B cell (primary cell): ENCODE data around the gene IYD. TPM values are rescaled to one million over a fixed set of nuclear protein-coding genes. Genes with fewer than 3 reads are reported as not detected.

Source experiments
- ATAC-seq: fragments of 200-7000 bp; cut with Tn5 transposase; one replicate; pipeline ENCODE4 v1.10.0; 2021; ENCODE audit warnings: low read depth, mild to moderate bottlenecking, moderate number of reproducible peaks, moderate library complexity
- CTCF ChIA-PET: fragments of 350-600 bp; sonication (Branson Sonifier 250); formaldehyde crosslinking; loops from one replicate; lab custom pipeline; 2021; ENCODE audit warnings: antibody characterized with exemption, inconsistent platforms; lab: Charles Lee
- POLR2A ChIA-PET: fragments of 350-600 bp; sonication (Branson Sonifier 250); formaldehyde crosslinking; loops from one replicate; lab custom pipeline; 2021; ENCODE audit warnings: antibody characterized with exemption; lab: Charles Lee
- DNase-seq: peaks from one replicate; pipeline ENCODE4 v3.0.0; 2013
- H2AFZ ChIP-seq: 2 replicates; pipeline ENCODE4 v1.6.1; 2012; ENCODE audit warnings: mild to moderate bottlenecking, low read depth, low read length; ENCODE audit not compliant: insufficient read depth, poor library complexity, severe bottlenecking
- H3K27ac ChIP-seq, 2 donors: 1 replicate in 1 of 2; 2 replicates in 1 of 2; pipeline ENCODE4 v1.5.1; 2012 to 2013; ENCODE audit warnings: low read length in 2 of 2, mild to moderate bottlenecking in 2 of 2, moderate library complexity in 1 of 2
- H3K27me3 ChIP-seq, 4 experiments: fragments of 200-600 bp in 1 of 4; sonication (generic) in 1 of 4; replicated peaks in 1 of 4; 1 replicate in 2 of 4; 2 replicates in 2 of 4; pipeline versions ENCODE4 v1.6.1 to v1.7.0; 2013 to 2016; ENCODE audit warnings: low read length in 3 of 4, mild to moderate bottlenecking in 2 of 4, mixed read lengths in 1 of 4, moderate library complexity in 1 of 4; ENCODE audit not compliant: insufficient read depth in 4 of 4, control insufficient read depth in 3 of 4; ENCODE audit errors: control extremely low read depth in 1 of 4
- H3K36me3 ChIP-seq, 2 experiments: replicated peaks in 1 of 2; 1 replicate in 1 of 2; 2 replicates in 1 of 2; pipeline versions ENCODE4 v1.6.1 to v1.7.1; 2013; ENCODE audit warnings: low read length in 1 of 2; ENCODE audit not compliant: insufficient read depth in 2 of 2, control insufficient read depth in 1 of 2; ENCODE audit errors: control extremely low read depth in 1 of 2, extremely low read depth in 1 of 2
- H3K4me1 ChIP-seq, 2 donors: fragments of 200-600 bp in 1 of 2; sonication (generic) in 1 of 2; 1 replicate in 1 of 2; 2 replicates in 1 of 2; pipeline versions ENCODE4 v1.5.1 to v1.6.1; 2013 to 2017; ENCODE audit warnings: low read length in 2 of 2; ENCODE audit not compliant: control insufficient read depth in 2 of 2, insufficient read depth in 2 of 2
- H3K4me2 ChIP-seq: replicated peaks from 2 replicates; pipeline ENCODE3; 2012; ENCODE audit warnings: mild to moderate bottlenecking, low read depth, low read length; ENCODE audit not compliant: poor library complexity, severe bottlenecking
- H3K4me3 ChIP-seq, 5 experiments: fragments of 200-600 bp in 1 of 5; sonication (generic) in 1 of 5; 1 replicate in 3 of 5; 2 replicates in 2 of 5; pipeline versions ENCODE4 v1.5.1 to v1.7.0; 2011 to 2016; ENCODE audit warnings: low read length in 4 of 5, mild to moderate bottlenecking in 4 of 5, low read depth in 2 of 5, control low read depth in 1 of 5, moderate library complexity in 1 of 5; ENCODE audit not compliant: insufficient read depth in 1 of 5; ENCODE audit errors: control extremely low read depth in 1 of 5, extremely low read depth in 1 of 5
- H3K79me2 ChIP-seq: fragments of 200-600 bp; sonication (generic); one replicate; pipeline ENCODE4 v1.6.0; 2016; ENCODE audit warnings: low read length; ENCODE audit not compliant: control insufficient read depth, insufficient read depth
- H3K9ac ChIP-seq: fragments of 200-600 bp; sonication (generic); 2 replicates; pipeline ENCODE4 v1.6.1; 2017; ENCODE audit warnings: mild to moderate bottlenecking, low read length, moderate library complexity
- H3K9me3 ChIP-seq, 3 donors: one replicate each; pipeline versions ENCODE4 v1.6.1 to v1.7.1; 2013; ENCODE audit warnings: low read length in 2 of 3; ENCODE audit not compliant: control insufficient read depth in 2 of 3, insufficient read depth in 1 of 3; ENCODE audit errors: control extremely low read depth in 1 of 3
- H4K20me1 ChIP-seq: 2 replicates; pipeline ENCODE4 v1.6.0; 2012; ENCODE audit warnings: mild to moderate bottlenecking, low read length; ENCODE audit not compliant: insufficient read depth, control insufficient read depth, poor library complexity, severe bottlenecking
- H3K27ac Mint-ChIP-seq: one replicate; pipeline ENCODE4 v1.8.0; 2021; ENCODE audit warnings: mixed read lengths
- H3K27me3 Mint-ChIP-seq: one replicate; pipeline ENCODE4 v1.8.0; 2021; ENCODE audit warnings: mixed read lengths
- H3K4me1 Mint-ChIP-seq: one replicate; pipeline ENCODE4 v1.8.0; 2021; ENCODE audit warnings: mixed read lengths
- H3K4me3 Mint-ChIP-seq: one replicate; pipeline ENCODE4 v1.8.0; 2021; ENCODE audit warnings: mixed read lengths
- H3K9me3 Mint-ChIP-seq: one replicate; pipeline ENCODE4 v1.8.0; 2022; ENCODE audit warnings: mixed read lengths; ENCODE audit not compliant: insufficient read depth
- EZH2 ChIP-seq: IDR thresholded peaks from 2 replicates; pipeline ENCODE4 v1.6.1; 2012; ENCODE audit warnings: borderline replicate concordance, low read depth, mild to moderate bottlenecking, moderate library complexity, low read length; ENCODE audit not compliant: insufficient read depth, poor library complexity, severe bottlenecking
- WGBS: methylation state at CpG from one replicate; pipeline ENCODE4 v1.1.5; 2013; ENCODE audit warnings: missing lambda C conversion rate; ENCODE audit not compliant: insufficient coverage; 5-methylcytosine and 5-hydroxymethylcytosine counted together
- intact Hi-C: fragments of 100-400 bp; cut with micrococcal nuclease; formaldehyde crosslinking; loops from one replicate; pipeline ENCODE4 v1.10.0; 2022
- polyA plus RNA-seq: library from polyadenylated mRNA; depleted of rRNA; stranded (reverse); fragments of >200 nt; gene quantifications from 2 replicates; pipeline ENCODE4 v1.2.3, GENCODE V29; 2012
- total RNA-seq, 2 donors: library from RNA; stranded (reverse); fragments of 120-200 nt in 1 of 2; gene quantifications; 1 replicate in 1 of 2; 2 replicates in 1 of 2; pipeline versions ENCODE4 v1.2.3 to v1.2.4, GENCODE V29; 2013 to 2022
- TF ChIP-seq, protein P1 (sequence below): fragments of 200-600 bp; IDR thresholded peaks from one replicate; pipeline ENCODE4 v1.8.0; 2022; ENCODE audit warnings: antibody characterized with exemption, mild to moderate bottlenecking

IYD gene
- total and polyA plus RNA-seq, 2 donors (not counting 1 experiment from before 2014, with no cell fraction given) = not detected

DNA sequence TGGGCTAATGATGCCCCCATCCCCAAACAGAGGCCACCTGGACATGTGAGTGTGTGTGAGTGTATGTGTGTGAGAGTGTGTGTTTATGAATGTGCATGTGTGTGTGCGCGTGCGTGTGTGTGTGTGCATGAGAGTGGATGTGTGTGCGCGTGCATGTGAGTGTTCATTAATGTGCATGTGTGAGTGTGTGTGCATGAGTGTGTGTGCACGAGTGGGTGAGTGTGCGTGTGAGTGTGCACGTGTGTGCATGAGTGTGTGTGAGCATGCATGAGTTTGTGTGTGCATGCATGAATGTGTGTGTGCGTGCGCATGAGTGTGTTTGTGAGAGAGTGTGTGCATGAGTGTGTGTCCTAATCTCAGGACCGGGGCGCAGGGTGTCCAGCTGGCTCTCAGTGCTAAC, 1.3 kb downstream of the IYD start:
- Histone ChIP-seq H3K27me3 (peaks cover 0 to 22% (median 5%) of the 10 kb centered on the region in 4 experiments), H3K4me1 (no peaks in the 10 kb centered on the region), H3K36me3 (no peaks in the 10 kb centered on the region), H3K9me3 (no peaks in the 10 kb centered on the region), H3K4me2 (no peak overlapping the region), H3K79me2 (no peaks in the 10 kb centered on the region), H2AFZ (no peak overlapping the region), H3K27ac (no peak overlapping the region), H3K4me3 (no peak overlapping the region), H3K9ac (no peak overlapping the region), H4K20me1 (no peaks in the 10 kb centered on the region)
- intact Hi-C loops = no loop called here
- CTCF ChIA-PET = no interaction called here
- Mint-ChIP-seq H3K4me1 (no peaks in the 10 kb centered on the region), H3K9me3 (no peaks in the 10 kb centered on the region), H3K27me3 (peaks cover 23% of the 10 kb centered on the region), H3K4me3 (no peak overlapping the region), H3K27ac (no peak overlapping the region)
- TF ChIP-seq EZH2 = no peak
- TF ChIP-seq, protein P1, sequence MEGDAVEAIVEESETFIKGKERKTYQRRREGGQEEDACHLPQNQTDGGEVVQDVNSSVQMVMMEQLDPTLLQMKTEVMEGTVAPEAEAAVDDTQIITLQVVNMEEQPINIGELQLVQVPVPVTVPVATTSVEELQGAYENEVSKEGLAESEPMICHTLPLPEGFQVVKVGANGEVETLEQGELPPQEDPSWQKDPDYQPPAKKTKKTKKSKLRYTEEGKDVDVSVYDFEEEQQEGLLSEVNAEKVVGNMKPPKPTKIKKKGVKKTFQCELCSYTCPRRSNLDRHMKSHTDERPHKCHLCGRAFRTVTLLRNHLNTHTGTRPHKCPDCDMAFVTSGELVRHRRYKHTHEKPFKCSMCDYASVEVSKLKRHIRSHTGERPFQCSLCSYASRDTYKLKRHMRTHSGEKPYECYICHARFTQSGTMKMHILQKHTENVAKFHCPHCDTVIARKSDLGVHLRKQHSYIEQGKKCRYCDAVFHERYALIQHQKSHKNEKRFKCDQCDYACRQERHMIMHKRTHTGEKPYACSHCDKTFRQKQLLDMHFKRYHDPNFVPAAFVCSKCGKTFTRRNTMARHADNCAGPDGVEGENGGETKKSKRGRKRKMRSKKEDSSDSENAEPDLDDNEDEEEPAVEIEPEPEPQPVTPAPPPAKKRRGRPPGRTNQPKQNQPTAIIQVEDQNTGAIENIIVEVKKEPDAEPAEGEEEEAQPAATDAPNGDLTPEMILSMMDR = no peak
- ATAC-seq = no peak
- POLR2A ChIA-PET = no interaction called here
- DNase-seq = no peak
- 83% methylated on average over 12 of the region's 12 CpGs for WGBS

- H3K27me3 Mint-ChIP-seq = peaks cover 30% of the 10 kb centered on the region
- Histone ChIP-seq H3K4me3 (no peak overlapping the region), H2AFZ (no peak overlapping the region), H4K20me1 (no peaks in the 10 kb centered on the region), H3K9me3 (no peaks in the 10 kb centered on the region), H3K27ac (no peak overlapping the region), H3K36me3 (no peaks in the 10 kb centered on the region), H3K4me1 (no peaks in the 10 kb centered on the region), H3K27me3 (peaks cover 0 to 22% (median 6%) of the 10 kb centered on the region in 4 experiments), H3K4me2 (no peak overlapping the region), H3K9ac (no peak overlapping the region), H3K79me2 (no peaks in the 10 kb centered on the region)
- intact Hi-C loops = no loop called here
- TF ChIP-seq EZH2 = no peak
- TF ChIP-seq, protein P1 = no peak
- H3K9me3 Mint-ChIP-seq = no peaks in the 10 kb centered on the region
- CTCF ChIA-PET = no interaction called here
- ATAC-seq = no peak
- no peak overlapping the region for H3K4me3 Mint-ChIP-seq
- H3K4me1 Mint-ChIP-seq = no peaks in the 10 kb centered on the region
- WGBS = 70% methylated on average over 1 of the region's 2 CpGs
- POLR2A ChIA-PET = no interaction called here
- no peak for DNase-seq
- H3K27ac Mint-ChIP-seq = no peak overlapping the region
These were observed 2.5 kb downstream of the IYD start for GRCh38 chr6:150371356-150371755.
